Mucosa of gallbladder (tissue), 1 donor: ENCODE results near the gene TPCN1. TPM values are rescaled to one million over a fixed set of nuclear protein-coding genes. Genes with fewer than 3 reads are reported as not detected.
"Not testable (repeated sequence)": the region's sequence is repeated elsewhere in the genome, so short reads cannot be mapped to it uniquely, and the experiment has no call there.

Experiments
- DNase-seq: peaks from one replicate; pipeline ENCODE4 v3.0.0-alpha.2; 2020; ENCODE audit warnings: low spot score
- total RNA-seq: library from RNA; stranded (reverse); gene quantifications from one replicate; pipeline ENCODE4 v1.2.1, GENCODE V29; 2021
- donor health status: DM: no; HTN: no; CAD: no.

Gene TPCN1
- total RNA-seq, 1 donor from 2014 or later = 97.1 TPM

GRCh38 chr12:113196990-113197389 lies 24.3 kb upstream of the TPCN1 start:
- DNase-seq = peak; percentile 76

GRCh38 chr12:113197518-113198077 lies 23.7 kb upstream of the TPCN1 start:
- DNase-seq = no peak

- DNase-seq = no peak
Observed at GRCh38 chr12:113198296-113198695, 23.0 kb upstream of the TPCN1 start.

- no peak for DNase-seq
Observed at GRCh38 chr12:113200021-113200797, 21.1 kb upstream of the TPCN1 start.

- DNase-seq = no peak
Observed at GRCh38 chr12:113201187-113202177, 19.8 kb upstream of the TPCN1 start.

GRCh38 chr12:113202300-113203075 lies 18.8 kb upstream of the TPCN1 start:
- no peak for DNase-seq

GRCh38 chr12:113203852-113204760 lies 17.2 kb upstream of the TPCN1 start:
- no peak for DNase-seq

- DNase-seq = no peak
Observed at GRCh38 chr12:113204804-113205203, 16.5 kb upstream of the TPCN1 start.

GRCh38 chr12:113206802-113207201 lies 14.5 kb upstream of the TPCN1 start:
- not testable (repeated sequence) for DNase-seq

- no peak for DNase-seq
Observed at GRCh38 chr12:113207613-113208040, 13.6 kb upstream of the TPCN1 start.

GRCh38 chr12:113208041-113208934 lies 13.0 kb upstream of the TPCN1 start:
- DNase-seq = peak; percentile 61

GRCh38 chr12:113211160-113211559 lies 10.1 kb upstream of the TPCN1 start:
- DNase-seq = no peak

GRCh38 chr12:113214895-113215400 lies 6.3 kb upstream of the TPCN1 start:
- DNase-seq = peak; percentile 45

GRCh38 chr12:113216027-113216426 lies 5.2 kb upstream of the TPCN1 start:
- DNase-seq = no peak

GRCh38 chr12:113220593-113221180 lies 577 bp upstream of the TPCN1 start:
- no peak for DNase-seq

GRCh38 chr12:113221997-113222729 lies 899 bp downstream of the TPCN1 start:
- no peak for DNase-seq

GRCh38 chr12:113222730-113223531 lies 1.7 kb downstream of the TPCN1 start:
- DNase-seq = peak; percentile 89
